HG03108 (cell line): ENCODE data around the gene TM4SF18.

ENCODE experiments used
- ATAC-seq: cut with Tn5 transposase; IDR thresholded peaks from one replicate; pipeline ENCODE4 v1.9.1; 2021; ENCODE audit warnings: moderate library complexity; ENCODE audit not compliant: unreplicated experiment

TM4SF18 gene

GRCh38 chr3:149331396-149331795 is 2.0 kb downstream of the TM4SF18 start:
- ATAC-seq, result no peak

- no peak for ATAC-seq
Measured at GRCh38 chr3:149330609-149331331, 2.7 kb downstream of the TM4SF18 start.

GRCh38 chr3:149327156-149327555 is 6.3 kb downstream of the TM4SF18 start:
- no peak for ATAC-seq

DNA sequence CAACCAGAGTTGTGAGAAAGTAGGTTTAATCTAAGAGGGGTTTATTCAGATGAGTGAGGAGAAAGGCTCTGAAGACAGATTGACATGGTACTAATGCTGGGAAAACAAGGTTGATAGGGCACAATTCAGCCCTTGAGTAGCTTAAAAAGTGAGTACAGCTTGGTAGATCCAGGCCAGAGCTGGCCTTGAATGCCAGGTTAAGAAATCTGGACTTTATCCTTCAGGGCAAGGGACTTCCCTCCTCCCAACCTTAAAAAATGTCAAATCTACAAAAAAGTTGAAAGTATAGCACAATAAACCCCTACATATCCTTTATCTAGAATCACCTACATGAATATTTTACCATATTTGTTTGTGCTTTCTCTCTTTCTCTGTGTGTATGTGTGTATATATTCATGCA is 7.9 kb downstream of the TM4SF18 start:
- no peak for ATAC-seq

DNA sequence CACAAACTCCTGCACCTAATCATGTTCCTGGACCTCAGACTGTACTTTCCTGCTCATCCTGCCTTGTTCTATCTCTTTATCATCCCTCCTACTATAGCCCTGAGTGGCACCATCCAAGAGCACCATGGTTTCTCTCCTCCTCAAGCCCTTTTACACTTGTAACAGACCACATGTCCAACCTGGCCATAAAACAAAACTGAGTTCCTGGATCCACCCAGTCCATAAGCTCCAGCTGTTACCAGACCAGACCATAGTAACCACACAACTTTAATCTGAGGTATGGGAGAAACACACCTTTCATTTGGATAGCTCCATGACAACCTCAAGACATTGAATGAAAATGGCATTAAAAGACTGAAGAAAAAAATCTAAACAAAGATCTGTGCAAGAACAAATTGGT is 9.1 kb downstream of the TM4SF18 start:
- no peak for ATAC-seq

DNA sequence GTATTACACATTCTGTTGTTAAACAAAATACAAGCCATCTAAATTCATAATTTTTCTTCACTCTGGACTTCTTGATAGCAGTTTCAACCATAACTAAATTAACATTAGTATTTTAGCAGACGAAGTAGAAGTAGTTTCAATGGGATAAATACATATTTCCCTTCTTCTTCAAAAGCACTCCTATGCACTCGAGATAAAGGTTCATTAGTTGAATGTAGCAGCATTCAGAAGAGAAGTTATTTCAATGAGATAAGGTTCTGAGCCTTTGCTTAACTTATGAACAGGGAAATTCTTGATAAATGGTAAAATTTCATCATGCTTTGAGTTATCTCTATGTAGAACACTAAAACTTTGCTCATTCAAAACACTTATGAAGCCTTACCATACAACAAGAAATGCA is 11.8 kb downstream of the TM4SF18 start:
- no peak for ATAC-seq

- ATAC-seq, result no peak
Measured at GRCh38 chr3:149321136-149321535, 12.3 kb downstream of the TM4SF18 start.

DNA sequence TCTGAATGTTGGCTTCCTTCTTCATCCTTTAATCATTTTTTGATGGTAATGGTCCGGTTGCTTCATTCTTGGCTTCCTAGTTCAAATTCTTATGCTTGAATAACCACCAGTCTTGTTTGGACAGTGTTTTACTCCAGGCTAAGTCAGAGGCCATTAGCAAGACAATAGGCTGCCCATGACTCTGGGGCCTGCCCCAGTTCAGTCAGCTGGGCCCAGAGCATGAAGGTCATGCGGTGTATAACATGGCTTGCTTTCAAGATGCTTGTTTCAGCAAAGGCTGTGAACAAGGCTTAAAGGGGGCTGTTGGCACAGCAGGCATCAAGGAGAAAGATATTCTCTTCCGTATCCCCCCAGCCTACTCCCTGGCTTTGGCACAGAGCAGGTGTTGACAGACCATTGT is 13.7 kb downstream of the TM4SF18 start:
- ATAC-seq, result no peak

DNA sequence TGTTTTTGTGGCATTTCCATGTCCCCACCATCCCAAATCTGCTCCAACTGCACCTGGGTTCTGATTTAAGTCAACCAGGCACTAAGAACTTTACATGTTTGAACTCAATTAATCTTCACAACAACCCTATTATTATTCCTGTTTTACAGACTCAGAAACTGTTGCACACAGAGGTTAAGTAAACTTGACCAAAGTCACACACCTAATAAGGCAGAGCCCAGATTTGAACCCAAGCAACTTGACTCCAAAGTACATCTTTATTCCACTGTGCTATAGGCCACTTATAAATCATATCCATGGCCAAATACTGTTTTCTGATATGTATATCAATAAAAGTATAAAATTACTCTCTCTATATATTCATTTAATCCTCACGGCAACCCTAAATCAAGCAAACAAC is 16.4 kb downstream of the TM4SF18 start:
- no peak for ATAC-seq

- ATAC-seq, result no peak
Measured at GRCh38 chr3:149316437-149316836, 17.0 kb downstream of the TM4SF18 start.

DNA sequence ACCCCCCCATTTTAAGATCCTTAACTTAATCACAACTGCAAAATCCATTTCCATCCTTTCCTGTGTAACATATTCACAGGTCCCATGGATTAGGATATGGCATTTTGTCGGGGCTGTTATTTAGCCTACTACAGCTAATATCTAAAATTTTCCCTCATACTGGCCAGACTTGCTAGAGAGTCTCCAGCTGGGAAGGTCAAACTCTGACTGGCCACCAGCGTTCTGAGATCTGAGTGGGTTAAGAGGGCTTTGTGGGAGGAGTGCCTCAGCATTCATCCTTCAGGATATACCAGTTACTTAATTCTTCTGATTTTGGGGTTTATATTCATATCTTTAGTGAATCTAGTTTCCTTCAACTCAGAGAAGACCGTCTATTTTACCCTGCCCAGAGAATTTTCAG is 17.7 kb downstream of the TM4SF18 start:
- ATAC-seq, result no peak

DNA sequence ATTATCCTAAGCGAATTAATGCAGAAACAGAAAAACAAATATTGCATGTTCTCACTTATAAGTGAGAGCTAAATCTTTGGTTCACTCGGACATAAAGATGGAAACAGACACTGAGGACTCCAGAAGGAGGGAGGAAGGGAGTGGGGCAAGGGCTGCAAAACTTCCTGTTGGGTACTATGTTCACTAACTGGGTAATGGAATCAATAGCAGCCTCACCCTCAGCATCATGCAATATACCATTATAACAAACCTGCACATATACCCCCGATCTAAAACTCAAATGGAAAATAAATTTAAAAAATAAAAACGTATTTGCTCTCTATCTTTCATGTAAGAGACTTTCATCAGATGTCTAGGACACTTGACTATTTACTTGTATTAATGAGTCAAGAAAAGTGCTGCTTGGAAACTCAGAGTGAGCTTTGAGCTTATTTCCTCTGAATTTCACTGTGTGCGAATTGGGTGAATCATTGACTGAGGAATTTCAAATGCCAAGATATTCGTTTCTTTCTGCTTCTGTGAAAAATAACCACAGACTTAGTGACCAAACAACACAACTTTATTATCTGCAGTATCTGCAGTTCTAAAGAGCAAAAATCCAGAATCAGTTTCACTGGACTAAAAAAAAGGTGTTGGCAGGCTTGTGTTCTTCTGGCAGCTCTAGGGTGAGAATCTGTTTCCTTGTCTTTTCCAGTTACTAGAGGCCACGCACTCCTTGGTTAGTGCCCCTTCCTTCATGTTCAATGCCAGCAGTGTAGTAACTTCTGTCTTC is 18.4 kb downstream of the TM4SF18 start:
- no peak for ATAC-seq

DNA sequence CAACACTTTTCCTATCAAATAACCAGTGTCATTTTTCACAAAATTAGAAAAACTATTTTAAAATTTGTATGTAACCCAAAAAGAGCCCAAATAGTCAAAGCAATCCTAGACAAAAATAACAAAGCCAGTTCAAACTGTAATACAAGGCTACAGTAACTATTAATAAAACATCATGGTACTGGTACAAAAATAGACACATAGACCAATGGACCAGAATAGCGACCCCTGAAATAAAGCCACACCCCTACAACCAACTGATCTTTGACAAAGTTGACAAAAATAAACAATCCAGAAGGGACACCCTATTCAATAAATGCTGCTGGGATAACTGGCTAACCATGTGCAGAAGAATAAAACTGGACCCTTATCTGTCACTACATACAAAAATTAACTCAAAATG is 19.9 kb downstream of the TM4SF18 start:
- no peak for ATAC-seq

- no peak for ATAC-seq
Measured at GRCh38 chr3:149310796-149311534, 22.5 kb downstream of the TM4SF18 start.

DNA sequence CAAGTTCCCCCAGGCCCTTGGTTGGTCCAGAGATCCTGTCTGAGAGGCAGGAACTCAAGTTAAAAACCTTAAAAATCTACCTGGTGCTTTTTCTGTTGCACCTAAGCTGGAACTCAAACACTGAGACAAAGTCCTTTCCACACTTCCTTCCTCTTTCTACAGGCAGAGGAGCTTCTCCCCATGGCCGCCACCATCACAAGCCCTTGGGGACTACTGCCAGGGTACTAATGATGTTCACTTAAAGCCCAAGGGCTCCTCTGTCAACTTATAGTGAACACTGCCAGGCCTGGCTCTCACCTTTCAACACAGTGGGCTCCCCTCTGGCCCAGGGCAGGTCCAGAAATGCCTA is 26.0 kb downstream of the TM4SF18 start:
- ATAC-seq, result no peak

GRCh38 chr3:149306751-149307434 is 26.5 kb downstream of the TM4SF18 start:
- ATAC-seq, result no peak

DNA sequence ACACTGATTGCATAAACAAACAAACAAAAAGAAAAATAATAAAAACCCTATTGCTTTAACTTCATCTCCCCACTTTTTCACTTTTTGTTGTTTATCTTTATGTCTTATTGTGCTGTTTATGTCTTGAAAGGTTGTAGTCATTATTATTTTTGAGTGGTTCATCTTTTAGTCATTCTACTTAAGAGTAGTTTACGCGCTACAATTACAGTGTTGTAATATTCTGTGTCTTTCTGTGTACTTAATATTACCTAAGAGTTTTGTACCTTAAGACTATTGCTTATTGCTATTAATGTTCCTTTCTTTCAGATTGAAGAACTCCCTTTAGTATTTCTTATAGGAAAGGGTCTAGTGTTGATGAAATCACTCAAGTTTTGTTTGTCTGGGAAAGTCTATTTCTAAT is 28.1 kb downstream of the TM4SF18 start:
- ATAC-seq, result no peak

GRCh38 chr3:149299938-149300801 is 33.3 kb downstream of the TM4SF18 start:
- ATAC-seq, result peak; percentile 54

- no peak for ATAC-seq
Measured at GRCh38 chr3:149296972-149297371, 36.5 kb downstream of the TM4SF18 start.

GRCh38 chr3:149292666-149293065 is 40.8 kb downstream of the TM4SF18 start:
- ATAC-seq, result no peak
